Measurements from ENCODE around the gene ZNF22. TPM values are rescaled to one million over a fixed set of nuclear protein-coding genes. Genes with fewer than 3 reads are reported as not detected.
A peak's percentile ranks its signal among the peaks of the same experiment; 100 is the strongest.

Gene ZNF22
- total and polyA plus RNA-seq, 2 of the 8 experiments (the other 6 are each of a cell fraction or from before 2014, with no cell fraction given) = 18.2 to 45.2 TPM

DNA sequence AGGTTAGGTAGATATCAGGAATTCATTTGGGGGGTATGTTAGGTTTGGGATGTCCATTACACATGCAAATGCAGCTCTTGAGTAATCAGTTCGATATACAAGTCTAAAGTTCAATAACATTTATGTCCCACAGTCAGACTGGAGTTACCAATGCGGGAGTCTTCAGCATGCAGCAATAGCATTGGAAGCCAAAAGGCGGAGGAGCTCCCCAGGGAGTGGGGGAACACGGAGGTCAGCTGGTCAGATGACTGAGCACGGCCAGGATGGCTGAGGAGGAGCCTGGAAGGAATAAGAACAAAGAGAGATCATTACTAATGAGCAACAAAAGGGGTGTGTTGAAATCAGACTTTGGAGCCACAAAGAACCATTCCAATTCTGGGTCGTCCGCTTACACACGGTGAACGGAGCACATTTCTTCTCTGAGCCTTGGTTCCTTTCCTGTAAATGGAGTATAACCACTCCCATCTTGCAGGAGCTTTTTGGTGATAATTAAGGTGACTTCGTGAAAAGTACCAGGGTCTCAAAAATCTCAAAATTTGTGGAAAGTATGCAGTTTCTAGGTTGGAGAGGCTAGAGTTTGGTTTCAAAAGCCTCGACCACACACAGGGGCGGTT, 478 bp upstream of the ZNF22 start:
- Histone ChIP-seq H2BK120ac (replicated peaks; ENCODE audit: low read depth, low read length) (peak overlapping the region; percentile 62), H3K27ac (ENCODE audit: low read depth, low read length) (no peak overlapping the region), H2BK12ac (ENCODE audit: low read depth, low read length) (no peak overlapping the region; the same call in 1 of the 2 replicates), H3K27me3 (replicated peaks in 1 of 4; ENCODE audit: control insufficient read depth in 3 of 4, extremely low read depth in 1 of 4, insufficient read depth in 3 of 4, low read length in 3 of 4) (peaks cover 0 to 4% (median 4%) of the 10 kb centered on the region in 4 experiments; a peak in 4 of 7 replicates), H3K79me2 (ENCODE audit: control insufficient read depth in 1 of 2, insufficient read depth in 2 of 2, low read length in 2 of 2) (peaks cover 0 to 20% of the 10 kb centered on the region in 2 experiments; a peak in 3 of 4 replicates), H3K4ac (replicated peaks; ENCODE audit: insufficient read length, low read depth, low read length) (no peak overlapping the region), H4K20me1 (replicated peaks in 1 of 2; ENCODE audit: control insufficient read depth in 1 of 2, insufficient read depth in 2 of 2, low read length in 2 of 2) (peaks cover 0 to 3% of the 10 kb centered on the region in 2 experiments), H2AFZ (ENCODE audit: low read length) (peak overlapping the region; percentile 96), H2BK5ac (ENCODE audit: low read depth, low read length) (no peak overlapping the region), H3K23me2 (ENCODE audit: low read depth, low read length) (peaks cover 5% of the 10 kb centered on the region), H2BK15ac (ENCODE audit: low read length) (peak overlapping the region; percentile 46; the same call in 1 of the 2 replicates), H4K5ac (ENCODE audit: insufficient read length, low read depth, low read length) (peak overlapping the region; percentile 12), H3K18ac (ENCODE audit: extremely low read depth, low read length) (peak overlapping the region; percentile 55), H3K4me1 (replicated peaks in 1 of 4; ENCODE audit: control insufficient read depth in 3 of 4, insufficient read depth in 4 of 4, low read length in 3 of 4) (peaks cover 2 to 6% (median 4%) of the 10 kb centered on the region in 4 experiments; a peak in 4 of 7 replicates), H3K23ac (ENCODE audit: insufficient read length) (no peak overlapping the region), H3K14ac (ENCODE audit: insufficient read length) (no peak overlapping the region), H3K4me2 (ENCODE audit: insufficient read depth in 1 of 2, low read depth in 2 of 2, low read length in 2 of 2) (peak overlapping the region; percentile 69 to 99), H4K8ac (ENCODE audit: extremely low read depth, insufficient read depth, low read length) (peak overlapping the region; percentile 89; the same call in 1 of the 2 replicates), H3K9ac (replicated peaks in 1 of 4; ENCODE audit: extremely low read depth in 1 of 4, low read depth in 3 of 4, low read length in 3 of 4) (peak overlapping the region in 3 of 4 experiments; percentile 22 to 80 (median 69); a peak in 5 of 7 replicates), H2BK20ac (ENCODE audit: low read length) (no peak overlapping the region), H3K9me3 (ENCODE audit: insufficient read depth in 2 of 2, low read depth in 1 of 2, low read length in 1 of 2) (no peaks in the 10 kb centered on the region), H3K56ac (replicated peaks; ENCODE audit: insufficient read length, low read depth, low read length) (no peak overlapping the region), H3K36me3 (ENCODE audit: control insufficient read depth in 2 of 4, insufficient read depth in 4 of 4, low read length in 3 of 4) (peaks cover 2 to 18% (median 11%) of the 10 kb centered on the region in 4 experiments; a peak in 7 of 8 replicates), H4K91ac (replicated peaks; ENCODE audit: insufficient read length, low read length) (peak overlapping the region; percentile 45), H2AK5ac (ENCODE audit: low read depth, low read length) (no peak overlapping the region), H3K4me3 (ENCODE audit: extremely low read depth in 1 of 4, insufficient read depth in 2 of 4, low read depth in 3 of 4, low read length in 4 of 4) (peak overlapping the region; percentile 50 to 95 (median 64)), H3K79me1 (ENCODE audit: low read depth, low read length) (no peaks in the 10 kb centered on the region; the same call in 1 of the 2 replicates)
- DNase-seq (ENCODE audit: low read depth in 1 of 2, low spot score in 2 of 2) (peak in 1 of 2 experiments; percentile 45), FAIRE-seq (no peak)
- WGBS, 2 experiments (ENCODE audit: extremely low coverage in 1 of 2, insufficient coverage in 1 of 2, insufficient read length in 1 of 2, insufficient replicate concordance in 2 of 2, low coverage in 1 of 2, low lambda C conversion rate in 2 of 2, missing lambda C conversion rate in 1 of 2) = 62% methylated on average over 12 of the region's 12 CpGs; no CpG with 5 or more reads in 1 of the 2 experiments
- ChIA-PET CTCF (ENCODE audit: partially characterized antibody) (interaction anchor here (0.7 to 2.2 kb wide), 7 partner anchors 10 to 249 kb away, joined by 3 to 10 read pairs (median 3); no protein-coding TSS in a partner anchor), POLR2A (ENCODE audit: partially characterized antibody) (interaction anchor here (0.7 to 3.2 kb wide), 10 partner anchors 11 to 114 kb away, joined by 3 to 23 read pairs (median 4); partner anchors contain the start of gene DEPP1)
- no peak for TF ChIP-seq CEBPB (IDR thresholded peaks at IDR 0.05; ENCODE audit: low read depth, low read length)
- no peak for TF ChIP-seq POU5F1 (IDR thresholded peaks at IDR 0.05; ENCODE audit: low read depth, low read length)
- TF ChIP-seq SP2 (IDR thresholded peaks at IDR 0.05; ENCODE audit: low read length) = no peak
- no peak for TF ChIP-seq TBP (IDR thresholded peaks at IDR 0.05; ENCODE audit: low read depth, low read length)
- no peak for TF ChIP-seq EZH2 (IDR thresholded peaks at IDR 0.05; ENCODE audit: low read depth, low read length, severe bottlenecking)
- TF ChIP-seq ZNF274 (IDR thresholded peaks at IDR 0.05; ENCODE audit: borderline replicate concordance, extremely low read depth, low read length) = no peak
- no peak for TF ChIP-seq RNF2 (IDR thresholded peaks at IDR 0.05; ENCODE audit: borderline replicate concordance, low read depth, low read length, missing control alignments, poor library complexity, severe bottlenecking)
- TF ChIP-seq EP300 (IDR thresholded peaks at IDR 0.05; ENCODE audit: borderline replicate concordance in 1 of 2, low read depth in 2 of 2, low read length in 2 of 2) = no peak
- TF ChIP-seq KDM4A (IDR thresholded peaks at IDR 0.05; ENCODE audit: low read depth, low read length, severe bottlenecking) = no peak
